Stimulated activated CD4-positive, alpha-beta T cell treated with anti-CD3 and anti-CD28 coated beads, Interleukin-4, amount 100 ng/mL, for 4 hours (primary cell): ENCODE measurements around the gene S1PR1.

Experiments
- DNase-seq, 2 experiments: peaks; one replicate each; pipeline ENCODE4 v3.0.0-alpha.2; 2020

Gene S1PR1

GRCh38 chr1:101250222-101250621 is 13.4 kb downstream of the S1PR1 start:
- DNase-seq = no peak

GRCh38 chr1:101250656-101251272 is 13.9 kb downstream of the S1PR1 start:
- no peak for DNase-seq

DNA sequence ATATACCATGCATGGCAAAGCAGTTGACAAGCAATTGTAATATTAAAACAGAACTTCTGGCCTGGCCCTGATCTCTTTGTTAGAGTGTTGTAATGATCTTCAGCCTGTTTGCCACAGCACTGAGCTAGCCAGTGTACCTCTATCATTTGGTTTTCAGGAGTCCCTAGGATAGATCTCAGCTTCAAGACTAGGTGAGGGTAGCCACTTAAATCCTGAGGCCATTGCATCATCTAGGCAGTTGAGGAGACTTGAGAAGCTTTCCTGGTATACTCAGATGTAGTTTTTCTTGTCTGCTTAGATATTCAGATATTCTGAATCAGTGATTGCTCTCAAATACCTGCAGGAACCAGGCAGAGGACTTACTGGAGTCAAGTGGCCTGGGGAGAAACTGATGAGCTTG is 14.7 kb downstream of the S1PR1 start:
- no peak for DNase-seq

DNA sequence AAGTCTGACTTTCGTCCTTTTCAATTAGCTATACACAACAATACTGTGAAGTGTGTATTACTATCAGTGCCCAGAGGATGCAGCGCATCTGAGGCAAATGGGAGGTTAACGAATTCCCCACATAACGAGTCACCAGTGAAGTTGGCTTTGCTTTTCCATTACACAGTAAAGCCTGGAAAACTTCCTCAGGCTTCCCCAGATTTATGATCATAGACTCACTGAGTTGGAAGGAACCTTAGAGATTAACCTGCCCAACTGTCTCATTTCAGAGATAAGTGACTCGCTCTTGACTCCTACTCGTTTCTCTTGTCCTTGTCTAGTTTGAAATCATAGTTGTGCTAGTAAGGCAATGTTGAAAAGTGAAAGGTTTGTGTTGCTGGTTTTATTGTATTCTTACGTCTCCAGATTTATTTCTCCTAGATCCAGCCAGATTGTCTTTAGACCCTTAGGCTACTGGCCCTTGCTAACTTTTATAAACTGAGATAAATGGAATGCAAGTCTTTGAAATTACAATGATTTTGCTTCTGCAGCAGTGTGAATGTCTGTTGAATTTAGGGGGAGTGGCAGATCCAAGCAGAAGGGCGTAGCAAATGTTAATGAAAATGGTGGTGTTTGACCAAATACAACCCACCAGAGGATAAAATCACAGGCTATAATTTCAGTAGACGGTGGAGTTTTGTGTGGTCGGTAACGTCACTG is 17.3 kb downstream of the S1PR1 start:
- peak in 1 of 2 experiments; percentile 13 for DNase-seq

- DNase-seq = no peak
Observed at GRCh38 chr1:101257500-101258325, 20.9 kb downstream of the S1PR1 start.

DNA sequence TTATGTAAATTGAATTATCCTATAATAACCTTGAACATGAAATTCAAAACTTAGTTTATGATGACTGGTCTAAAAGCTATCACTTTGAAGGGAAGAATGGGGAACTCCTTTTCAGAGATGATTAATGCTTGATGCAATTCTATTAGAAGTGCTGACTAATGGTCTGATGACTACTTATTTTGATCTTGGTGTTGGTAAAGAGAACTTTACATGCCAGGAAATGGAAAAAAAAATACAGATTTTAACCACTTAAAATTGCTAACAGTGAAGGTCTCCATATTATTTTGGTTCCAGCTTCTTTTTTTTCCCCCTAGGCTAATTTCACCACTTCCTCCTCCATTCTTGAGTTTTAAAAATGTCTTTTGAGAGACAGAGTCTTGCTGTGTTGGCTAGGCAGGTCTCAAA is 22.9 kb downstream of the S1PR1 start:
- DNase-seq = no peak

DNA sequence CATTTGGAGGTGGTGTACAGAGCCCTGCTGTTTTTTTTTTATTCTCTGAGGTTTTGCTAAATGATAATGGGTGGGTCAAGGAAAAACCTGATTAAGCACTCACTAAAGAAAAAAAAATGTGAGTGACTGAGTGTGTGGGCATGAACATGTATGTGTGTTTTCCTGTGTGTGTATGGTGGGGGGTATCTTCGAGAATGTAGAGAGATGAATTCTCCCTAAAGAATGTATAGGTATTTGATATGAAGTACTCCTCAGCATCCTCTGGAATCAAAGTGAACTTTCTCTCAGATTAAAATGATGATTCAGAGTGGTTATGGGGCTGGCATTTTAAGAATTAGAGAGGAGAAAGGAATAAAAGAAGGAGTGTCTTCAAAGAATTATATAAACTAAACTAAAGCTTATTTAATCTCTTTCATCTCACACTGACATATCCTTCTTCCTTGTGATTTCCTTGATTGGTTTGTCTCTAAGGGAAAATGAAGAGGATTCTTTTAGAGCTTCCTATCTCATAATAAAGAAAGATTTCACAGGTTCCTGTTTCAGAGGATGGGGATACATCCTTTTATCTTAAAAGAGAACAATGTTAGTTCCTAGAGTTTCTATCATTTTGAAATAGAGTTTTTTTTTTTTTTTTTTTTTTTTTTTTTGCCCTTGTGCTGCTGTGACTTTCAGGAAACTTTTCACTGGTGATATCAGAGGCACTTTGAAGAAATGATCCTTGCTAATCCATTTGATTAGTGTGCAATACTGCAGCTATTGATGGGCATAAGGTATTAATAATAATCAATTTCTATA is 23.9 kb downstream of the S1PR1 start:
- no peak for DNase-seq

DNA sequence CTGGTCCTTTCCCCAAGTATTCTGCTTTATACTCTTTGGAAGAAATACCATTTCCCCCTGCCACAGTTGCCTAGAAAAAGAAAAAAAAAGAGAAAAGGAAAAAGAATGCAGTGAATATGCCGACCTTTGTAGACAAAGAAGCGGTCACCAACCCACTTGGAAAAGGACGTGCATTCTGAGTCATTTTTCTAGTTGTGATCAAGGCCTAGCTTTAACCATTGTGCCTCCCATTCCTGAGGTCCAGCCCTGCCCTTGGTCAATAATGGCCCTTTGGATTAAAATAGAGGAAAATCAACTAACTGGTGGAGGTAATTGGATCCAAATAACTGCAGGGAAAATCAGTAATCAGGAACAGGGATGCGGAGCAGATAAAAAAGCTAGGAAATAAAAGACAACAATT is 24.8 kb downstream of the S1PR1 start:
- DNase-seq = no peak

DNA sequence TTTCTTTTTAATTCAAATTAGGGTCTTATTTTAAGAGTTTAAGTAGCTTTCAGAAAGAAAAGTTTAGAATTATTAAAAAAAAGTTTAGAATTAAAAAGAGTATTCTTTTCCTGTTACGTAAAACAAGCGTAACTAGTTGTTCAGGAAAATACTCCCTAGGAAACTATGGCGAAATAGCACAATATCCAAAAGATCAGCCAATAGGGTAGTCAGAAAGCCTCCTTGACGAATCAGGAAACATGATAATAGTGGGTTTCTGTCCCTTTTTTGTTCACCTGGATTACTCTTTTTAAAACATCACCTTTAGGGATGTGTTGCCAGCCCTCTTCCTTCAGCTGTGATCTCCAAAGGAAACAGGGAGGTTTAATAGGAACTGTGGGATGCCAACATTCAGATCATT is 25.2 kb downstream of the S1PR1 start:
- no peak for DNase-seq

GRCh38 chr1:101262630-101263348 is 26.0 kb downstream of the S1PR1 start:
- DNase-seq = no peak

- DNase-seq = no peak
Observed at GRCh38 chr1:101264697-101265096, 27.9 kb downstream of the S1PR1 start.

DNA sequence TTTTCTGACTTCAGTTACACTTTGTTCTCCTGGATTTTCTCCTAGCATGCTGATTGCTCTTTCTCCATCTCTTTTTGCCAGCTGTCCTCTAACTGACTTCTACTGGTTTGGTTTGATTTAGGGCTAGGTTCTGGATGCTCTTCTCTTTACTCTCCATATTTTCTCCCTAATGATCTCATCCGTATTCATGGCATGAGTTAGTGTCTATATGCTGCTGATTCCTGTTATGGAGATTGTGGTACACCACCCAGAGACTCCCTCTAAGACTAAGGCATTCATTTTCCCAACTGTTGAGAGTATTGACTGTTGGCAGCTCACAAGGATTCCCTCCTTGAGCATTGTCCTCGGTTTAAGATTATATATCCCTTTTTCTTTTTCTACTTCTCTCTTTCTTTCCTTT is 28.9 kb downstream of the S1PR1 start:
- DNase-seq = no peak

DNA sequence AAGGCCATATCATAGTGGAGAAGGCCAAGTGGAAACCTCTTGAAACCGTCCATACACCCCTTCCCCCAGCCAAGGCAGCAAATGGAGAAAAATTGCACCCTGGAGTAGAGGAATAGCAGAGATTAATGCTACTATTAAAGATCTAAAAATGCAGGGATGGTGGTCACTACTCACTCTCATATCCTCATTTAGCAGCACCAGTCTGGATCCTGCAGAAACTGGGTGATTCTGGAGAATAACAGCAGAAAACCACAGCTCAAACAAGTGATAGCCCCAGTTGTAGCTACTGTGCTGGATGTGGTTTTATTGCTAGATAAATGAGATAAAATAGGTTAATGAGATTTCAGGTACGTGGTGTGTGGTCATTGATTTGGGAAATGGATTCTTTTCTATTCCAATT is 30.3 kb downstream of the S1PR1 start:
- DNase-seq = no peak

DNA sequence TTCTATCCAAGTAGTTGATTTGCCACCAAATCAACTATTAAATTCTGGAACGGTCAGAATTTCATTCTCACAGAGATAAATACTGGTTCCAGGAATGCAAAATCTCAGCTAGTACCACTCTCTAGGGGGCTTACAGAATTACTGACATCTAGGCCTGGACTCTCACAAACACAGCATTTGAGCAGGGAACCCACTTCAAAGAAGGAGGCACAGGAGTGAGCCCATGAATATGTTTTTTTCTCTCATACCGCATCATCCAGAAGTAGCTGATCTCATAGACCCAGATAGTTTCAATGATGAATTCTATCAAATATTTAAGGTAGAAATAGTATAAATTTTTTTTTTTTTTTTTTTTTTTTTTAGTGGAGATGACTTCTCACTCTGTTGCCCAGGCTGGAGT is 32.1 kb downstream of the S1PR1 start:
- no peak for DNase-seq

DNA sequence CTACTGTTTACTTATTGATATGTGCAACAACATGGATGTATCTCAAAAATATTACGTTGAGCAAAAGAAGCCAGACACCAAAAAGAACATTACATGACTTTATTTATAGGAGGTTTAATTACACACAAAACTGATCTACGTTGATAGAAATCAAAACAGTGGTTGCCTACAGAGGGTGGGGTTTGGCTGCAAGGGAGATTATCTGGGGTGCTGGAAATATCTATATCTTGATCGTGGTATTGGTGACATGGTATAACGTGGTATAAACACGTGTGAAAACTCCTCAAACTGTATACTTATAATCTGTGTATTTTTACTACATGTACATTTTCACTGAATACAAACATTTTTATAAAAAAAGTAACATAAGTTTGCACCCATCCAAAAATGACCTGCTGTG is 38.9 kb downstream of the S1PR1 start:
- no peak for DNase-seq

GRCh38 chr1:101276818-101277217 is 40.0 kb downstream of the S1PR1 start:
- DNase-seq = no peak

- no peak for DNase-seq
Observed at GRCh38 chr1:101278238-101278637, 41.4 kb downstream of the S1PR1 start.

GRCh38 chr1:101278845-101279244 is 42.0 kb downstream of the S1PR1 start:
- no peak for DNase-seq

- DNase-seq = no peak
Observed at GRCh38 chr1:101280049-101280592, 43.3 kb downstream of the S1PR1 start.

DNA sequence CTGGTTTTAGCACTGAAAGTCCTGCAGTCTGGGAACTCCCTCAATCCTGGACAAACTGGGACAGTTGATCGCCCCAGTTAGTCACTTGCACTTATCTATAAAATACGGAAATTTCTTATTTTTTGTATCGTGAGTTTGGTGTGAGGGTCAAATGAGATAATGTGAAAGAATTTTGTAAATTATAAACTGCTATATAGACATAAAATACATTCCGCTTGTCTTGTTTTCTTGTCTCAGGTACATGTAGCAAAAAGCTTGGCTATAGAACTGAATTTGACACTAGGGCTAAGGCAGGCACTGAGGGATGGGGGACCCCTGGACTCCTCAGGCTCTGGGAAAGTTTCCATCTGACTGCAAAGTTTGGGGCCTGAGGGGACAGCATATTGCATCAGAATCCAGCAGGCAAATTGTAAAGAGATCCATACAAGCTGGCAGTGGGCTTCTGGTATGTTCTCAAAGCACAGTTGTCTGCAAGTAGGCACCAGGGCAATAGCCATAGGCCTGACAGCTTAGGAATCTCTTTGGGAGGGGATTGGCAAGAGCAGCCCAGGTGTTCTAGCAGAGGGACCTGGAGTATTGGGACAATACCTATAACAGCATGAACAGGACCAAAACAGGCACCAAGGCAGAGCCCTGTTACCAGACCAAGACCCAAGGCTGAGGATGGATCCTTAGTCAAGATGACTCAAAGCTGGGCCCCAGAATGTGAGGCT is 44.3 kb downstream of the S1PR1 start:
- DNase-seq = no peak

GRCh38 chr1:101281751-101282150 is 44.9 kb downstream of the S1PR1 start:
- no peak for DNase-seq
